Fibroblast of lung (primary cell): ENCODE measurements around the gene PSD2.

Source experiments
- EZH2 ChIP-seq: IDR thresholded peaks from 2 replicates; pipeline ENCODE4 v1.5.1; 2012; ENCODE audit warnings: low read length, control low read depth, mild to moderate bottlenecking; ENCODE audit errors: missing control alignments
- TF ChIP-seq, protein P1 (sequence below), 2 donors: IDR thresholded peaks in 1 of 2; conservative IDR thresholded peaks in 1 of 2; 1 replicate in 1 of 2; 2 replicates in 1 of 2; pipeline ENCODE4 v1.5.1; 2011 to 2012; ENCODE audit warnings: low read length in 2 of 2, control low read depth in 1 of 2, inconsistent platforms in 1 of 2, low read depth in 1 of 2, mild to moderate bottlenecking in 1 of 2

DNA sequence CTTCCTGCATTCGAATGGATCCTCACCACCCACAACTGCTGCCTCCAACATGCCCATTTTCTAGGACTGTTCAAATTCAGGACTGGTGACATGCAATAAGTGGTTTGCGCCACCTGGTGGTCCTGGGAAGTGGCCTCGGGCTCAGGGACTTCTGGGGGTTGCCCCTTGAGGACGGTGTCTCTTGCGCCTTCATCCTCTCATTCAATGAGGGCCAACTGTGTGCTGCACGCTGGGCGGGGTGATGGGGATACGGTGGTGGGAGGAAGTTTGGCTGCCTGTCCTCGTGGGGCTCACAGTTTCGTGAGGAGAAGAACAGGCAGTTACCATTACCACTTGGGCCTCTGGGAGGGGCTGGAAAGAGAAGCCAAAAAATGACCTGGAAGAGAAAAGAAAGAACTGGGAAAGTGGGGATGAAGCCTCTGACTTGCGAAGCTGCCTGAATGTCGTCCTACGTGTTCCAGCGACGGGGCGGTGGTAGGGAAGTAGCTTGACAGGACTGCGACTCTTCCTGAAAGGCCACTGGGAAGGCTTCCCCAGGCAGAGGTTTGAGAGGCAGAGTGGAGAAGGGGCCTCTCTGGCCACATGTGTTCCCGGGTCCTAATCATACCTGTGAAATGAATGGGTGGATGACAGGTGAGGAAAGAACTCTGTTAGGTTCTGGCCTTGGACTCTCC is 49.0 kb downstream of the PSD2 start:
- TF ChIP-seq EZH2: peak; percentile 42
- TF ChIP-seq, protein P1, sequence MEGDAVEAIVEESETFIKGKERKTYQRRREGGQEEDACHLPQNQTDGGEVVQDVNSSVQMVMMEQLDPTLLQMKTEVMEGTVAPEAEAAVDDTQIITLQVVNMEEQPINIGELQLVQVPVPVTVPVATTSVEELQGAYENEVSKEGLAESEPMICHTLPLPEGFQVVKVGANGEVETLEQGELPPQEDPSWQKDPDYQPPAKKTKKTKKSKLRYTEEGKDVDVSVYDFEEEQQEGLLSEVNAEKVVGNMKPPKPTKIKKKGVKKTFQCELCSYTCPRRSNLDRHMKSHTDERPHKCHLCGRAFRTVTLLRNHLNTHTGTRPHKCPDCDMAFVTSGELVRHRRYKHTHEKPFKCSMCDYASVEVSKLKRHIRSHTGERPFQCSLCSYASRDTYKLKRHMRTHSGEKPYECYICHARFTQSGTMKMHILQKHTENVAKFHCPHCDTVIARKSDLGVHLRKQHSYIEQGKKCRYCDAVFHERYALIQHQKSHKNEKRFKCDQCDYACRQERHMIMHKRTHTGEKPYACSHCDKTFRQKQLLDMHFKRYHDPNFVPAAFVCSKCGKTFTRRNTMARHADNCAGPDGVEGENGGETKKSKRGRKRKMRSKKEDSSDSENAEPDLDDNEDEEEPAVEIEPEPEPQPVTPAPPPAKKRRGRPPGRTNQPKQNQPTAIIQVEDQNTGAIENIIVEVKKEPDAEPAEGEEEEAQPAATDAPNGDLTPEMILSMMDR (conservative IDR thresholded peaks at IDR 0.05 in 1 of 2, IDR thresholded peaks at IDR 0.05 in 1 of 2; ENCODE audit: low read depth in 1 of 2, low read length in 2 of 2): peak; percentile 62 to 85
